GM12801 (cell line): ENCODE results near the gene DLG5.

ENCODE experiments used
- CTCF ChIP-seq: IDR thresholded peaks from one replicate; pipeline ENCODE4 v1.5.1; 2011; ENCODE audit warnings: control low read depth; ENCODE audit not compliant: insufficient read length; ENCODE audit errors: extremely low read depth

The DLG5 gene

GRCh38 chr10:77893386-77893785, 33.2 kb downstream of the DLG5 start:
- TF ChIP-seq CTCF = no peak

- no peak for TF ChIP-seq CTCF
Measured at GRCh38 chr10:77892761-77893160, 33.8 kb downstream of the DLG5 start.

- no peak for TF ChIP-seq CTCF
Measured at GRCh38 chr10:77892021-77892739, 34.4 kb downstream of the DLG5 start.

GRCh38 chr10:77890097-77890496, 36.5 kb downstream of the DLG5 start:
- no peak for TF ChIP-seq CTCF

GRCh38 chr10:77889277-77889903, 37.2 kb downstream of the DLG5 start:
- no peak for TF ChIP-seq CTCF

- no peak for TF ChIP-seq CTCF
Measured at GRCh38 chr10:77888356-77888703, 38.2 kb downstream of the DLG5 start.

GRCh38 chr10:77887631-77888355, 38.8 kb downstream of the DLG5 start:
- TF ChIP-seq CTCF = no peak
